Pancreas (tissue), 10 donors: Measurements from ENCODE around the gene PSMC3. TPM values are rescaled to one million over a fixed set of nuclear protein-coding genes. Genes with fewer than 3 reads are reported as not detected.

Experiments used
- ATAC-seq, 4 donors: fragments of 200-7000 bp; cut with Tn5 transposase; one replicate each; pipeline versions ENCODE4 v1.8.0 to v1.9.1; 2020; ENCODE audit warnings: mild to moderate bottlenecking in 4 of 4, moderate library complexity in 4 of 4
- DNase-seq, 6 donors: peaks; one replicate each; pipeline ENCODE4 v3.0.0-alpha.2; 2020
- FAIRE-seq: peaks from 2 replicates; lab custom pipeline; 2012; peaks lifted over from hg19 to GRCh38; lab: Jason Lieb, UNC
- H3K27ac ChIP-seq, 4 donors: fragments of 200-600 bp; sonication (generic); 1 replicate in 3 of 4; 2 replicates in 1 of 4; pipeline versions ENCODE4 v1.5.0 to v1.8.0; 2020
- H3K27me3 ChIP-seq, 4 donors: fragments of 200-600 bp; one replicate each; pipeline ENCODE4 v1.8.0; 2021
- H3K36me3 ChIP-seq, 3 donors: fragments of 200-600 bp; sonication (generic) in 1 of 3; one replicate each; pipeline versions ENCODE4 v1.5.0 to v1.8.0; 2020 to 2021
- H3K4me1 ChIP-seq, 3 donors: fragments of 200-600 bp; one replicate each; pipeline ENCODE4 v1.8.0; 2021
- H3K4me3 ChIP-seq, 4 donors: fragments of 200-600 bp; sonication (generic) in 2 of 4; one replicate each; pipeline versions ENCODE4 v1.5.0 to v1.8.0; 2020 to 2021
- H3K9me3 ChIP-seq, 4 donors: fragments of 200-600 bp; one replicate each; pipeline ENCODE4 v1.8.0; 2021
- WGBS, 2 donors: extraction: QIAGEN DNeasy Blood & Tissue Kit; methylation state at CpG; one replicate each; pipeline ENCODE4 v1.1.7; 2013; 5-methylcytosine and 5-hydroxymethylcytosine counted together
- intact Hi-C, 3 donors: fragments of 100-400 bp; cut with DNase I; formaldehyde crosslinking; loops; one replicate each; pipeline versions ENCODE4 v1.11.1 to v1.14.2; 2022
- polyA plus RNA-seq, 2 donors: library from polyadenylated mRNA; stranded (reverse); fragments of 200-250 nt; gene quantifications; one replicate each; pipeline ENCODE4 v1.2.3, GENCODE V29; 2013
- total RNA-seq, 6 donors: library from RNA; stranded (reverse); fragmentation: NEBNext Ultra II Directional in 4 of 6; extraction: Animal tissue kit (Norgen Biotek cat#: 25700) in 4 of 6; gene quantifications; one replicate each; pipeline versions ENCODE4 v1.2.1 to v1.2.4, GENCODE V29; 2021 to 2023
- TF ChIP-seq, protein P1 (sequence below), 4 donors: fragments of 200-600 bp; sonication (generic) in 3 of 4; IDR thresholded peaks; one replicate each; pipeline versions ENCODE4 v1.5.0 to v1.8.0; 2021; ENCODE audit warnings: antibody characterized with exemption in 4 of 4
- donor health status: healthy with polysubstance abuse.
- donor health status: DM: no; HTN: no; CAD: no; lungs with moderate emphysema.
- donor health status: DM: no; HTN: no; CAD: no.
- donor health status: control.
- donor health status: control.
- donor health status: Bipolar disorder and iron deficiency.
- donor health status: DM: yes; HTN: yes; CAD: no.
- donor health status: DM: no; HTN: no; CAD: no.
- donor health status: DM: no; HTN: no; CAD: no.
- donor health status: DM: yes; HTN: yes; CAD: no.

PSMC3 gene
- total RNA-seq, result 10 to 100 TPM; 37.4 to 59.4 (median 50.3) TPM
- polyA plus RNA-seq, result 10 to 100 TPM; 55.0 to 67.5 TPM

DNA sequence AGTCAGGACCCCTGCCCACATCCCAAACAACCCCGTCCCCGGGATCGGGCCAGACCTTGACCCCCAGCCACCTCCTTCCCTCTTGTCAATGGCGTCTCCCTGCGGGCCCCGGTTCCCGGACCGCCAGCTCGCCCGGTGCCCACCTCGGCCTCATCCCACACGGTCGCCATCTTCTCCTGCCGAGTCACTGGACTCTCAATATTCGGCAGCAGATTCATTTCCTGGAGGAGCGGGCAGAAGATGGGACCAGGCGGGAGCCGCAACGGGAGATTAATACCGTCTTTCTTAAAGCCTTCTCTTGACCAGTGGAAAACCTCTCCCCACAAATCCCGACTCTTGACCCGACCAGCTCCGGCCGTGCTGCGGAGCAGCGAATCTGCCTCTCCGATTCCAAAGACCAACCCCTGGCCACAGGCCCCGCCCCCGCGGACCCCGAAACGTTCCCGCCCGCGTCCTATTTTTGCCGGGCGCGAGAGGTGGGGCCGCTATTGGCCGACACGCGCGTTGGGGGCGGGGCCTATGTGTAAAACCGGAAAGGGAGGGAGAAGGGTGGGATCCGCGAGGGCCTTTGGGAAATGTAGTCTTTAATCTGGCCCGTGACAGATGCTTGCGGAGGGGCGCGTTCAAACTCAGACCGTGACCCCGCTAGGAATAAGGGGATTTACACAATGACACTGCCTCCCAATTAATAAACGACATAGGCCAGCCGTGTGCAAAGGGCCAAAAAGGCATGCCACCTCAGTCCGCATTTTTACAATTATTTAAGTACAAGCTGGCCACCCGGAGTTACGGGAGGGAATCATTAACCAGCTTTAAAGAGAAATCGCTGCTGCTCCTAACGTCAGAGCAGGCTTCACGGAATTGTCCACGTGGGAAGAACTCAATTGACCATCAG is at the start of gene PSMC3:
PSMC3 (minus strand) TSS at position 378 of the 895 bp plus-strand sequence; CDS start at position 218, 160 bp downstream.
- Histone ChIP-seq H3K4me3 (peak within 1 kb of the TSS; percentile 78 to 99 (median 92)), H3K27ac (peak within 1 kb of the TSS; percentile 58 to 94 (median 86)), H3K9me3 (no peaks in the 10 kb centered on the region), H3K36me3 (peaks cover 0 to 21% (median 10%) of the 10 kb centered on the region in 3 donors), H3K27me3 (no peaks in the 10 kb centered on the region), H3K4me1 (peaks cover 3 to 11% (median 6%) of the 10 kb centered on the region in 3 donors)
- TF ChIP-seq, protein P1, sequence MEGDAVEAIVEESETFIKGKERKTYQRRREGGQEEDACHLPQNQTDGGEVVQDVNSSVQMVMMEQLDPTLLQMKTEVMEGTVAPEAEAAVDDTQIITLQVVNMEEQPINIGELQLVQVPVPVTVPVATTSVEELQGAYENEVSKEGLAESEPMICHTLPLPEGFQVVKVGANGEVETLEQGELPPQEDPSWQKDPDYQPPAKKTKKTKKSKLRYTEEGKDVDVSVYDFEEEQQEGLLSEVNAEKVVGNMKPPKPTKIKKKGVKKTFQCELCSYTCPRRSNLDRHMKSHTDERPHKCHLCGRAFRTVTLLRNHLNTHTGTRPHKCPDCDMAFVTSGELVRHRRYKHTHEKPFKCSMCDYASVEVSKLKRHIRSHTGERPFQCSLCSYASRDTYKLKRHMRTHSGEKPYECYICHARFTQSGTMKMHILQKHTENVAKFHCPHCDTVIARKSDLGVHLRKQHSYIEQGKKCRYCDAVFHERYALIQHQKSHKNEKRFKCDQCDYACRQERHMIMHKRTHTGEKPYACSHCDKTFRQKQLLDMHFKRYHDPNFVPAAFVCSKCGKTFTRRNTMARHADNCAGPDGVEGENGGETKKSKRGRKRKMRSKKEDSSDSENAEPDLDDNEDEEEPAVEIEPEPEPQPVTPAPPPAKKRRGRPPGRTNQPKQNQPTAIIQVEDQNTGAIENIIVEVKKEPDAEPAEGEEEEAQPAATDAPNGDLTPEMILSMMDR (IDR thresholded peaks at IDR 0.05), result no peak
- DNase-seq (peak; percentile 98 to 100 (median 98)), ATAC-seq (peak; percentile 97 to 99 (median 98)), FAIRE-seq (peak; percentile 95)
- intact Hi-C loops, result no loop called here
- 0% methylated on average over 61 to 62 of the region's 62 CpGs for WGBS, 2 donors

DNA sequence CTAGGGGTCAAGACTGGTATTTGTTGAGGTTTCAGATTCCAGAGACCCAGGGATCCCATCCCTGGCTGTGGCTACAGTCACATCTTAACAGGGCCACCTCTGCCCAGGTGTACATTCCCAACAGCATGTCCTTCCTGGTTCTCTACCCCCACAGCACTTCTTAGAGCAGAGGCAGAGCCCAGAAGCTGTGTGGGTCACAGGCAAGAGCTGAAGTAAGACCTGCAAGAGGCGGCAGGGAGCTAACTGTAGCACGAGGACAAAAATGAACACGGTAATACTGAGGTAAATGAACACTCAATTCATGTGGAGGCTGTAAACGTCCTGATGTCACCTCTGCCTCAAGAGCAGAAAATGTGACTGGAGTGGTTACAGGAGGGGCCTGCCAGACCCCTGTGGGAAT is 44.4 kb upstream of the PSMC3 start:
- DNase-seq, result no peak
- no peak for FAIRE-seq
- TF ChIP-seq, protein P1 (IDR thresholded peaks at IDR 0.05), result no peak
- intact Hi-C loops, result no loop called here
- H3K27ac ChIP-seq, result no peak overlapping the region
- H3K27me3 ChIP-seq, result no peaks in the 10 kb centered on the region
- 68 to 71% methylated on average over 4 of the region's 4 CpGs for WGBS, 2 donors
- no peak for ATAC-seq
- H3K4me3 ChIP-seq, result no peak overlapping the region
- peaks cover 0 to 46% (median 29%) of the 10 kb centered on the region in 3 donors for H3K36me3 ChIP-seq
- no peaks in the 10 kb centered on the region for H3K9me3 ChIP-seq
- H3K4me1 ChIP-seq, result peaks cover 9 to 16% (median 14%) of the 10 kb centered on the region in 3 donors

DNA sequence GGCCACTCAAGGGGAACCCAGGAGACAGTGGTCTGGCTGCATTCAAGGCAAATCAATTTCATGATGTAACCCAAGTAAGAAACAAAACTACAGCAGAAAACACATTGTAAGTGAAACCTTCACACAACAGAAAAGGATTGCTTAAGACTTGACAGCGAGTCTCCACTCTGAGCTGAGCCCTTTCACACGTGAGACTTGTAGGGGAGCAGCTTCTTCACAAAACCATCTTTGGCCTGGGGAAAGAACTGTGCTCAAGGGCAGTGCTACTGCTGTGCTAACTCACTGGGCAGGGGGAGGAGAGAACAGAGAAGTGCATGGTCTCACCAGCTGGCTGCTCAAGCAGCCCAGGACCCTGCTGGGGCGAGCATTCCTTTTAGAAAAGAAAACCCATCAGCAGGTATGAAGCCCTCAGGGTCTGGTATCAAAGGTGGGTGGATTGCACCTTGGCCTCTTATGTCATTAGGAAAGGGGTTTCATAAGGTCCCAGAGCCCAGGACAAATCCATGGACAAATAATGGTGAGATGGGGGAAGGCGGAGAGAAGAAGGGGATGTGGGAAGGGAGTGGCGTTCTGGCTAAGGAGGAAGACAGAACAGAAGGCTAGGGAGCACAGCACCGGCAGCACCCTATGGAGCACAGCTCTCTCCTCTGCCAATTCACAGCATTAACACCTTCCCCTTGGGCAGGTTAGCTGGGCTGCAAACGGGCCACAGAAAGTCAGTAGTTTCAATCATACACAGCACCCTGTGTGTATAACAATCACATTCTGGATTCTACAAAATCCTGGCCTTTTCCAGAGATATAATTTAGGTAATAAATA is 43.3 kb upstream of the PSMC3 start:
- no peak for ATAC-seq
- intact Hi-C loops, result no loop called here
- Histone ChIP-seq H3K4me1 (peaks cover 9 to 18% (median 14%) of the 10 kb centered on the region in 3 donors), H3K27ac (no peak overlapping the region), H3K4me3 (no peak overlapping the region), H3K27me3 (no peaks in the 10 kb centered on the region), H3K9me3 (no peaks in the 10 kb centered on the region), H3K36me3 (peaks cover 0 to 35% (median 22%) of the 10 kb centered on the region in 3 donors)
- WGBS, 2 donors, result 94% methylated on average over 7 of the region's 7 CpGs
- DNase-seq, result no peak
- no peak for FAIRE-seq
- TF ChIP-seq, protein P1 (IDR thresholded peaks at IDR 0.05), result no peak

DNA sequence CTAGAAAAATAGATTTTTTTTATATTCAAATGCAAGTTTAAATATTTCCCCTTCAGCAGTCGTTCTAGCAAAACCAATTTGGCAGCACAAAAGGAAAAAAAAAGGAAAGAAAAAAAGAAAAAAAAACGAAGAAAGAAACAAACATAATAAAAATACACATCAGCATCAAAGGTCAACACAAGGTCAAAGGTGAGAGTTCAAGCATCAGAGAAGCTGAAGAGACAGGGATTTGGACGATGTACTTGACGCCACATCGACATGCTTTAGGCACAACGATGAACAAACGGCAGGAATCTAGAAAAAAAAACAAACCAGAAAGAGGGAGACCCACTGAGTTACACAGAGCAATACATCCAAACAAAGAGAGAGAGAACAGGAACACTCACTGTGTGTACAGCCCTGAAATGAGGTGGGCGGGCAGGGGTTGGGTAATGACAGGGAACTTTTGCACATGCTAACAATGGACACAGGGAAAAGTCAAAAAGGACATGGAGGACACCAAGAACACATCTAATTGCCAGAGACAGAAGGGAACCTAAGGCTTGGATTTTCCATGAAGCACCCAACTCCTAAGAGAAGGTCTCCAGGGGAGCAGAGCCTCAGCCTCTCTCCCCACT is 42.5 kb upstream of the PSMC3 start:
- no peak for DNase-seq
- WGBS, 2 donors, result 71 to 73% methylated on average over 8 of the region's 8 CpGs
- no peak overlapping the region for H3K27ac ChIP-seq
- no peak overlapping the region for H3K4me3 ChIP-seq
- H3K36me3 ChIP-seq, result peaks cover 0 to 29% (median 24%) of the 10 kb centered on the region in 3 donors
- H3K4me1 ChIP-seq, result peaks cover 9 to 18% (median 14%) of the 10 kb centered on the region in 3 donors
- no peak for FAIRE-seq
- intact Hi-C loops, result no loop called here
- no peaks in the 10 kb centered on the region for H3K9me3 ChIP-seq
- H3K27me3 ChIP-seq, result no peaks in the 10 kb centered on the region
- TF ChIP-seq, protein P1 (IDR thresholded peaks at IDR 0.05), result no peak
- ATAC-seq, result no peak
